C4-2B (cell line): Measurements from ENCODE around the gene DYRK1A.

Experiments used
- ZFX ChIP-seq: fragments of 450-650 bp; IDR thresholded peaks from 2 replicates; pipeline ENCODE4 v1.6.1; 2017
- TF ChIP-seq, protein P1 (sequence below): fragments of 450-650 bp; conservative IDR thresholded peaks from 2 replicates; pipeline ENCODE4 v1.5.1; 2017; ENCODE audit warnings: mild to moderate bottlenecking

DNA sequence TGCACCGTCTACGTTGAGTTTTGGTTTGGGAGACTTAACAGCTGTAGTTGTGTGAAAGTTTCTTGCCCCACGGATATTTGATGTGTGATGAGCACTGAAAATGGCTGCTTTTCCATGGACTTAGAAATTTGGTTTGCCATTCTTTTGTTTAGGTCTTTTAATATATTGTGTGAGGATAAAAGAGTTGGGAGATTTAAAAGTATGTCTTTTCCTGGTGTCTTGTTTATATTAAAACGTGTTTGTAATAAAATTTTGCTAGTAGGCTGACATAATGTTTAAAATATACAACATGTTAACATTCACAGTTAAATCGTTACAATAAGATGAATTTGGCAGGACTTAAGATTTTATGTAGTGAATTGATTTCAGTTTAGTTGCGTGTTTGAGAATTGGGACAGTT is 106.9 kb downstream of the DYRK1A start:
- TF ChIP-seq, protein P1, sequence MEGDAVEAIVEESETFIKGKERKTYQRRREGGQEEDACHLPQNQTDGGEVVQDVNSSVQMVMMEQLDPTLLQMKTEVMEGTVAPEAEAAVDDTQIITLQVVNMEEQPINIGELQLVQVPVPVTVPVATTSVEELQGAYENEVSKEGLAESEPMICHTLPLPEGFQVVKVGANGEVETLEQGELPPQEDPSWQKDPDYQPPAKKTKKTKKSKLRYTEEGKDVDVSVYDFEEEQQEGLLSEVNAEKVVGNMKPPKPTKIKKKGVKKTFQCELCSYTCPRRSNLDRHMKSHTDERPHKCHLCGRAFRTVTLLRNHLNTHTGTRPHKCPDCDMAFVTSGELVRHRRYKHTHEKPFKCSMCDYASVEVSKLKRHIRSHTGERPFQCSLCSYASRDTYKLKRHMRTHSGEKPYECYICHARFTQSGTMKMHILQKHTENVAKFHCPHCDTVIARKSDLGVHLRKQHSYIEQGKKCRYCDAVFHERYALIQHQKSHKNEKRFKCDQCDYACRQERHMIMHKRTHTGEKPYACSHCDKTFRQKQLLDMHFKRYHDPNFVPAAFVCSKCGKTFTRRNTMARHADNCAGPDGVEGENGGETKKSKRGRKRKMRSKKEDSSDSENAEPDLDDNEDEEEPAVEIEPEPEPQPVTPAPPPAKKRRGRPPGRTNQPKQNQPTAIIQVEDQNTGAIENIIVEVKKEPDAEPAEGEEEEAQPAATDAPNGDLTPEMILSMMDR = no peak
- TF ChIP-seq ZFX = no peak
